Neural crest cell (in vitro differentiated cells): ENCODE results near the gene LRMDA. TPM values are rescaled to one million over a fixed set of nuclear protein-coding genes. Genes with fewer than 3 reads are reported as not detected.

ENCODE experiments used
- DNase-seq: peaks from one replicate; pipeline ENCODE4 v3.0.0; 2021; ENCODE audit warnings: low read depth, mixed read lengths, low spot score
- H3K27ac Mint-ChIP-seq: one replicate; pipeline ENCODE4 v1.8.0; 2021; ENCODE audit warnings: mild to moderate bottlenecking, mixed read lengths; ENCODE audit not compliant: unreplicated experiment
- H3K27me3 Mint-ChIP-seq: 2 replicates; pipeline ENCODE4 v1.8.0; 2021; ENCODE audit warnings: low read depth, mild to moderate bottlenecking, mixed read lengths
- H3K36me3 Mint-ChIP-seq: 2 replicates; pipeline ENCODE4 v1.8.0; 2021; ENCODE audit warnings: low read depth, mild to moderate bottlenecking, mixed read lengths
- H3K4me1 Mint-ChIP-seq: 2 replicates; pipeline ENCODE4 v1.8.0; 2021; ENCODE audit warnings: mixed read lengths
- H3K4me3 Mint-ChIP-seq: one replicate; pipeline ENCODE4 v1.8.0; 2021; ENCODE audit warnings: mild to moderate bottlenecking, mixed read lengths
- H3K9me3 Mint-ChIP-seq: 2 replicates; pipeline ENCODE4 v1.8.0; 2021; ENCODE audit warnings: mixed read lengths
- total RNA-seq: library from RNA; stranded (reverse); gene quantifications from 2 replicates; pipeline ENCODE4 v1.2.1, GENCODE V29; 2021
- TF ChIP-seq, protein P1 (sequence below): fragments of 200-600 bp; sonication (generic); conservative IDR thresholded peaks from 2 replicates; pipeline ENCODE4 v1.5.0; 2021; ENCODE audit warnings: antibody characterized with exemption, mild to moderate bottlenecking

Gene LRMDA
- total RNA-seq, 1 donor from 2014 or later: 3.1 TPM

DNA sequence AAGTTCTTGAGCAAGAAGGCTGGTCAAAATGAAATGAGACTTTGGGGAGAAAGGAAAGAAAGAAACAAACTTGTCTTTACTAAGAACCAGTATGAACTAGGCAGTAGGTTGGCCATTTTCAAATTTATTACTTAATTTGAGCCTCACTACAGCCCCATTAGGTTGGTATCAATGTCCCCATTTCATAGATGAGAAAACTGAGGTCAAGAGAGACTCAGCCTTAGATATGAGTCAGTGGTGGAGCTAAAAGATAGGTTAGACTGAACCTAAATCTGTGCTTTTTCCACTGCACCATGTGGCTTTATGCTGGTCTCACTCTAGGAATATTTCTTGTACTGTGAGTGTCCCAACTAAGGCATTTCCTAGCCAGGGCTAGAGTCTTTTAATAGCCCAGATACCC is 38.7 kb upstream of the LRMDA start:
- H3K27me3 Mint-ChIP-seq: peaks cover 63% of the 10 kb centered on the region
- no peak for DNase-seq
- TF ChIP-seq, protein P1, sequence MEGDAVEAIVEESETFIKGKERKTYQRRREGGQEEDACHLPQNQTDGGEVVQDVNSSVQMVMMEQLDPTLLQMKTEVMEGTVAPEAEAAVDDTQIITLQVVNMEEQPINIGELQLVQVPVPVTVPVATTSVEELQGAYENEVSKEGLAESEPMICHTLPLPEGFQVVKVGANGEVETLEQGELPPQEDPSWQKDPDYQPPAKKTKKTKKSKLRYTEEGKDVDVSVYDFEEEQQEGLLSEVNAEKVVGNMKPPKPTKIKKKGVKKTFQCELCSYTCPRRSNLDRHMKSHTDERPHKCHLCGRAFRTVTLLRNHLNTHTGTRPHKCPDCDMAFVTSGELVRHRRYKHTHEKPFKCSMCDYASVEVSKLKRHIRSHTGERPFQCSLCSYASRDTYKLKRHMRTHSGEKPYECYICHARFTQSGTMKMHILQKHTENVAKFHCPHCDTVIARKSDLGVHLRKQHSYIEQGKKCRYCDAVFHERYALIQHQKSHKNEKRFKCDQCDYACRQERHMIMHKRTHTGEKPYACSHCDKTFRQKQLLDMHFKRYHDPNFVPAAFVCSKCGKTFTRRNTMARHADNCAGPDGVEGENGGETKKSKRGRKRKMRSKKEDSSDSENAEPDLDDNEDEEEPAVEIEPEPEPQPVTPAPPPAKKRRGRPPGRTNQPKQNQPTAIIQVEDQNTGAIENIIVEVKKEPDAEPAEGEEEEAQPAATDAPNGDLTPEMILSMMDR: no peak
- no peak overlapping the region for H3K27ac Mint-ChIP-seq
- peaks cover 7% of the 10 kb centered on the region for H3K36me3 Mint-ChIP-seq
- H3K4me1 Mint-ChIP-seq: peaks cover 14% of the 10 kb centered on the region
- H3K9me3 Mint-ChIP-seq: no peaks in the 10 kb centered on the region
- H3K4me3 Mint-ChIP-seq: peak overlapping the region; percentile 80

- Mint-ChIP-seq H3K36me3 (peaks cover 12% of the 10 kb centered on the region), H3K9me3 (no peaks in the 10 kb centered on the region), H3K27ac (no peak overlapping the region), H3K27me3 (peaks cover 75% of the 10 kb centered on the region), H3K4me3 (peak overlapping the region; percentile 80), H3K4me1 (peaks cover 22% of the 10 kb centered on the region)
- TF ChIP-seq, protein P1: no peak
- no peak for DNase-seq
These were observed 37.2 kb upstream of the LRMDA start for GRCh38 chr10:75394221-75394620.

- Mint-ChIP-seq H3K9me3 (no peaks in the 10 kb centered on the region), H3K36me3 (peaks cover 12% of the 10 kb centered on the region), H3K4me3 (peak overlapping the region; percentile 84), H3K27me3 (peaks cover 81% of the 10 kb centered on the region), H3K27ac (no peak overlapping the region), H3K4me1 (peaks cover 24% of the 10 kb centered on the region)
- TF ChIP-seq, protein P1: peak; percentile 97
- peak; percentile 76 for DNase-seq
These were observed 36.1 kb upstream of the LRMDA start for GRCh38 chr10:75395066-75395931.

GRCh38 chr10:75395932-75396630 is 35.3 kb upstream of the LRMDA start:
- TF ChIP-seq, protein P1: no peak
- no peak overlapping the region for H3K27ac Mint-ChIP-seq
- H3K4me3 Mint-ChIP-seq: peak overlapping the region; percentile 84
- H3K27me3 Mint-ChIP-seq: peaks cover 80% of the 10 kb centered on the region
- peaks cover 12% of the 10 kb centered on the region for H3K36me3 Mint-ChIP-seq
- H3K9me3 Mint-ChIP-seq: no peaks in the 10 kb centered on the region
- H3K4me1 Mint-ChIP-seq: peaks cover 26% of the 10 kb centered on the region
- peak; percentile 36 for DNase-seq

GRCh38 chr10:75396631-75397495 is 34.6 kb upstream of the LRMDA start:
- H3K9me3 Mint-ChIP-seq: no peaks in the 10 kb centered on the region
- DNase-seq: peak; percentile 29
- peaks cover 26% of the 10 kb centered on the region for H3K4me1 Mint-ChIP-seq
- peaks cover 77% of the 10 kb centered on the region for H3K27me3 Mint-ChIP-seq
- TF ChIP-seq, protein P1: no peak
- peak overlapping the region; percentile 89 for H3K4me3 Mint-ChIP-seq
- H3K27ac Mint-ChIP-seq: no peak overlapping the region
- H3K36me3 Mint-ChIP-seq: peaks cover 12% of the 10 kb centered on the region
